Erythroblast (primary cell): ENCODE data around the gene CEP85L.

Experiments used
- GATA1 ChIP-seq: IDR thresholded peaks from 2 replicates; pipeline ENCODE4 v1.6.1; 2011; ENCODE audit warnings: low read depth, mild to moderate bottlenecking, control low read depth, low read length, moderate library complexity
- POLR2A ChIP-seq: IDR thresholded peaks from 2 replicates; pipeline ENCODE4 v1.6.1; 2011; ENCODE audit warnings: mild to moderate bottlenecking, low read length

DNA sequence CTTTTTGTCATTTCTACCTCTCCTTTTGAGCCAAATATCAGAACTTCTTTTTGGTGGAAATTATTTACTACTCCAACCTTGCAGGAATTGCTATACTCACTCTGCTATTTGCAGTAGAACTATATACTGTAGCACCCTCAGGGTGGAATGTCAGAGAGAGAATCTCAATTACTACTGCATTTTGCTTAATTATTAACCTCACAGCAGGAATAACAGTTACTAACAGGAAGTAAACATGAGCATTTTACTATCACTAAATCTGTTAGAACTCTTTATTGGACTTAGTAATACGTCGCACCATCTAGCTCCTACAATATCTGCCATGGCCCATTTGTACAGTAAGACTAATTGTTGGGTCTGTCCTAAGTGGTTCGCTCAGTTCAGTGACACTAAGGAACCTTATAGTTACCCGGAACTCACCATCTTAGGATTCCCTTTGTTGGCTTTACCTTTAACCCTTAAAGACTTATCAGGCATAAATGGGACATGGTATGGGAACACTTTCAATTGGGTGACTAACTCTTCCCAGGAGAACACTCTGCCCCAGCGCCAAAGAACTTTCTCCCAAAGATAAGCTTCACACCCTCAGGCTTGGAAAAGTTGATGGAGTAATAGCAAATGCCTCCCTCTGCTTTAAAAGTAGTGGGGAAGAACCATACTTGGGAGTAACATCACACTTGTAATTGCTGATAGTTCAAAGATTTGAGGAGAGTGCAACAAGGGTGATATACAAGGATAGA, 64.5 kb downstream of the CEP85L start:
- TF ChIP-seq POLR2A (no peak), GATA1 (no peak)
